Measurements from ENCODE around the gene POTEJ.
"Not testable (repeated sequence)": the region's sequence is repeated elsewhere in the genome, so short reads cannot be mapped to it uniquely, and the experiment has no call there.

Gene POTEJ

GRCh38 chr2:130608276-130609001 is 2.8 kb upstream of the POTEJ start:
- not testable (repeated sequence) for DNase-seq

- not testable (repeated sequence) for DNase-seq
Measured at GRCh38 chr2:130609002-130609920, 2.0 kb upstream of the POTEJ start.

DNA sequence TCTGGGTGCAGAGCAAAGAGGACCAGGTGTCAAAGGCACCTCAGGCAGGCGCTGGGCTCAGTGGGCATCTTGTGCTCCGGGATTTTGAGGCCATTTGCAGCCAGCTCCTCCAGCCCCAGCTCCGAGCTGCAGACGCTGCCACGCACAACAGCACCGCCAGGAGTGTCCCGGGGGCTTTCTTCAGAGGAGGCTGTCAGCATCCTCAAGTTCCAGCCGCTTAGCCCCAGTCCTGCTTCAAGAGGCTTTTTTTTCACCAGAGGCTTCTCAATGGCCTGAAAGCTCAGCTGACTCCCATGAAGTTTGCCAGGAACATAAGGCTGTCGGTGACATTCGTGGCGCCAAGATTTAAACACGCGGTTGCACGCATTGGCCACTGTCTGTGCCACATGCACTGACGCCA is 754 bp upstream of the POTEJ start:
- DNase-seq, result not testable (repeated sequence)

GRCh38 chr2:130628784-130629475 is 17.7 kb downstream of the POTEJ start:
- not testable (repeated sequence) for DNase-seq

DNA sequence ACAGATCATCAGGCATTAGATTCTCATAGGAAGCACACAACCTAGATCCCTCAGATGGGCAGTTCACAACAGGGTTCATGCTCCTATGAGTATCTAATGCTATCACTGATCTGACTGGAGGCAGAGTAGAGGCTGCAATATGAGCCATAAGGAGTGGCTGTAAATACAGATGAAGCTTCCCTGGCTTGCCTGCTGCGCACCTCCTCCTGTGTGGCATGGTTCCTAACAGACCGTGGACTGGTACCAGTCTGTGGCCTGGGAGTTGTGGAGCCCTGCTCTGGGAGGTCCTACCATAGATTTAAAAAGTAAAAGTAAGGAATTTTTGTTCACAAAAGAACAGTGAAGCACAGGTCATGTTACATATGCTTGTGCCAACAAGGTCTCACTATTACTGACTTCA is 27.7 kb downstream of the POTEJ start:
- DNase-seq, result not testable (repeated sequence)

GRCh38 chr2:130641688-130642087 is 30.4 kb downstream of the POTEJ start:
- not testable (repeated sequence) for DNase-seq

GRCh38 chr2:130649285-130649684 is 38.0 kb downstream of the POTEJ start:
- not testable (repeated sequence) for DNase-seq

DNA sequence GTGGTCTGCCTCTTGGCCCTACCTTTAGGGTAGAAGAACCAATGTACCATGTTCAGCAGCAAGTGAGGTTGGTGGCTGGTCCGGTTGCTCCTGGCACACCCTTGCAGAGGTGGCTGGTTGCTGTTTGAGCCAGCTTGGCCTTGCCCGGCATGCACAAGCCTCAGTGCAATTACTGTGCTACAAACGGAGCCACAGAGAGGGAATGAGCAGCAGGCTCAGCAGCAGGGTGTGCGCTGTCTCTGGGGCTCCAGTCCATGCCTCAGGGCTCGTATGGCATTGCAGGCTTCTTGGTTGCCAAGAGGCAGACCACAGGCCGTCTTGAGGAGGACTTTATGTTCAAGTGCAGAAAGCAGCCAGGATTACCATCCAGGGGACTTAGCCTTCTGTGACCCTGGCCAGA is 53.3 kb downstream of the POTEJ start:
- DNase-seq, result not testable (repeated sequence)

DNA sequence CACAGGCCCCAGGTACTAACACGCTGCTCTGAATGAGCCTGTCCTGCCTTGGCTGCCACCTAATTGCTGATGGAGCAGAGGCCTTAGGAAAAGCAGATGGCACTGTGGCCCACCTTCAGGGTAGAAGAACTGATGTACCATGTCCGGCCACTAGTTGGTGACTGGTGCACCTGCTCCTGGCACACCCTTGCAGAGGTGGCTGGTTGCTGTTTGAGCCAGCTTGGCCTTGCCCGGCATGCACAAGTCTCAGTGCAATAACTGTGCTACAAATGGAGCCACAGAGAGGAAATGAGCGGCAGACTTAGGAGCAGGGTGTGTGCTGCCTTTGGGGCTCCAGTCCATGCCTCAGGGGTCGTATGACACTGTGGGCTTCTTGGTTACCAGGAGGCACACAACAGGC is 54.4 kb downstream of the POTEJ start:
- not testable (repeated sequence) for DNase-seq

DNA sequence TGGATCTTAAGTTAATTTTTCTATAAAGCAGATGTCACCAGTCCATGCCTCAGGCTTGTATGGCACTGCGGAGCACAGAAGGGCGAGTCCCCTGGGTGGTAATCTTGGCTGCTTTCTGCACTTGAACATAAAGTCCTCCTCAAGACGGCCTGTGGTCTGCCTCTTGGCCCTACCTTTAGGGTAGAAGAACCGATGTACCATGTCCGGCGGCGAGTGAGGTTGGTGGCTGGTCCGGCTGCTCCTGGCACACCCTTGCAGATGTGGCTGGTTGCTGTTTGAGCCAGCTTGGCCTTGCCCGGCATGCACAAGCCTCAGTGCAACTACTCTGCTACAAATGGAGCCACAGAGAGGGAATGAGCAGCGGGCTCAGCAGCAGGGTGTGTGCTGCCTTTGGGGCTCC is 56.3 kb downstream of the POTEJ start:
- DNase-seq, result not testable (repeated sequence)

GRCh38 chr2:130670026-130670745 is 58.9 kb downstream of the POTEJ start:
- DNase-seq, result not testable (repeated sequence)

- DNase-seq, result not testable (repeated sequence)
Measured at GRCh38 chr2:130692041-130692770, 81.0 kb downstream of the POTEJ start.

- peak; percentile 5 for DNase-seq
Measured at GRCh38 chr2:130693474-130693873, 82.2 kb downstream of the POTEJ start.

GRCh38 chr2:130703250-130703649 is 92.0 kb downstream of the POTEJ start:
- not testable (repeated sequence) for DNase-seq

Measured in CD4-positive, alpha-beta T cell treated with Interleukin-12 subunit alpha and Interleukin-12 subunit beta, for 1 hour (primary cell).